GM18907 (cell line): ENCODE data around the gene PDGFA.

Experiments used
- ATAC-seq: cut with Tn5 transposase; IDR thresholded peaks from one replicate; pipeline ENCODE4 v1.9.1; 2021; ENCODE audit warnings: mild to moderate bottlenecking, moderate library complexity; ENCODE audit not compliant: unreplicated experiment

The PDGFA gene

GRCh38 chr7:519484-520390 lies at the start of gene PDGFA:
PDGFA (minus strand) TSS chr7:519846; CDS start chr7:519001, 845 bp downstream.
- ATAC-seq: no peak

- no peak for ATAC-seq
Measured at GRCh38 chr7:568031-568951, 48.6 kb upstream of the PDGFA start.

GRCh38 chr7:567305-567883 lies 47.7 kb upstream of the PDGFA start:
- no peak for ATAC-seq

GRCh38 chr7:566100-566499 lies 46.5 kb upstream of the PDGFA start:
- ATAC-seq: no peak

GRCh38 chr7:564176-564865 lies 44.7 kb upstream of the PDGFA start:
- ATAC-seq: no peak

- no peak for ATAC-seq
Measured at GRCh38 chr7:563629-564170, 44.1 kb upstream of the PDGFA start.

- no peak for ATAC-seq
Measured at GRCh38 chr7:562789-563628, 43.4 kb upstream of the PDGFA start.

- ATAC-seq: no peak
Measured at GRCh38 chr7:562374-562675, 42.7 kb upstream of the PDGFA start.

GRCh38 chr7:561631-562373 lies 42.2 kb upstream of the PDGFA start:
- no peak for ATAC-seq

GRCh38 chr7:560966-561630 lies 41.5 kb upstream of the PDGFA start:
- no peak for ATAC-seq

GRCh38 chr7:559396-559705 lies 39.7 kb upstream of the PDGFA start:
- ATAC-seq: no peak

GRCh38 chr7:557558-557881 lies 37.9 kb upstream of the PDGFA start:
- no peak for ATAC-seq

- no peak for ATAC-seq
Measured at GRCh38 chr7:556837-557557, 37.4 kb upstream of the PDGFA start.

GRCh38 chr7:556291-556826 lies 36.7 kb upstream of the PDGFA start:
- ATAC-seq: no peak

GRCh38 chr7:555551-556160 lies 36.0 kb upstream of the PDGFA start:
- no peak for ATAC-seq

GRCh38 chr7:553636-554111 lies 34.0 kb upstream of the PDGFA start:
- ATAC-seq: no peak

GRCh38 chr7:552868-553635 lies 33.4 kb upstream of the PDGFA start:
- ATAC-seq: no peak
